Stimulated activated CD8-positive, alpha-beta memory T cell treated with anti-CD3 and anti-CD28 coated beads, Interleukin-4, amount 100 ng/mL, for 24 hours (primary cell): ENCODE results near the gene APP.

Experiments used
- DNase-seq: peaks from one replicate; pipeline ENCODE4 v3.0.0-alpha.2; 2020; ENCODE audit warnings: low read depth

APP gene

DNA sequence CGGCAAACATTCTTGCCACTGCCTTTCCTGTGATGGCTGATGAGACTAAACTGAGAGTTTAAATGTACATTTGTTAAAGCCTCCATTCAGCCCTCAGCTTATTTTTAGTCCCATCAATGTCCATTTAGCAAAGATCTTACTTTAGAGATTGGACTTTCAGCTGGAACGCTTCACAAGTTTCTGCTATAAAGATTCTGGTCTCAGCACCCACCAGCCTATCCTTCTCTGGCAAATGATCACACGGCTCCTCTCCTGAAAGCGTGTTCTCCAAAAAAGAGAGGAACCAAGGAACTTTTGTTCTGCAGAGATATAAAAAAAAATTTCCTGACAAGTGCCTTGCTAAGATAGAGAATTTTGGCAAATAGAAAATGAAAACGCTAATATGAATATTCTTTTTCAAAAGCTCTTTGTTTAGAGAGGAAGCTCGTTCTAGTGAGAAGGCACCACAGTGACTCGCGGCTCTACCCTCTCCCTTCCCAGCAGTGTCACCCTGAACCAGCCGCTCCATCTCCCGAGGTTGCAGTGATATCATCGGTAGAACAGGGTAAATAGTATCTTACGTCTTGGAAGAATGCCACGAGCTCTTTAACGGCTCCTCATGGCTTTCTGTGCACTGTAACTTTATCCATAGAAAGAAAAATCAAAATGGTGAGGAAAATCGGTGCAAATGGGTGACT lies 200.2 kb downstream of the APP start:
- no peak for DNase-seq

DNA sequence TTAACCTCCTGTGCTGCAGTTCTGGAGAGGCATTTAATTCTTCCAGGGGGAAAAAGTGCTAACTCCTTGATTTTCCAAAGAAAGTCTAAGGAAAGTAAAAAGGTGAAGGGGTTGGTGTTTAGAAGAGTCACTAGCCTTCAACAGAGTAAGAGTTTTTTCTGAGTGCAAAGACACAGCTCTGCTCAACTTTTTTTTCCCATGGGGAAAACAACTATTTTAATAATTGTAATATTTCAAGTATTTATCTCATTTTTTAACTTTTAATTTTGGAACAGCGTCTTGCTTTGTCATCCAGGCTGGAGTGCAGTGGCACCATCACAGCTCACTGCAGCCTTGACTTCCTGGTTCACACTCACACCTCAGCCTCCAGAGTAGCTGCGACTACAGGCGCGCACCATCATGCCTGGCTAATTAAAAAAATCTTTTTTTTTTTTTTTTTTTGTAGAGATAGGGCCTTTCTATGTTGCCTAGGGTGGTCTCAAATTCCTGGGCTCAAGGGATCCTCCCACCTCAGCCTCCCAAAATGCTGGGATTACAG lies 202.6 kb downstream of the APP start:
- DNase-seq, result no peak

DNA sequence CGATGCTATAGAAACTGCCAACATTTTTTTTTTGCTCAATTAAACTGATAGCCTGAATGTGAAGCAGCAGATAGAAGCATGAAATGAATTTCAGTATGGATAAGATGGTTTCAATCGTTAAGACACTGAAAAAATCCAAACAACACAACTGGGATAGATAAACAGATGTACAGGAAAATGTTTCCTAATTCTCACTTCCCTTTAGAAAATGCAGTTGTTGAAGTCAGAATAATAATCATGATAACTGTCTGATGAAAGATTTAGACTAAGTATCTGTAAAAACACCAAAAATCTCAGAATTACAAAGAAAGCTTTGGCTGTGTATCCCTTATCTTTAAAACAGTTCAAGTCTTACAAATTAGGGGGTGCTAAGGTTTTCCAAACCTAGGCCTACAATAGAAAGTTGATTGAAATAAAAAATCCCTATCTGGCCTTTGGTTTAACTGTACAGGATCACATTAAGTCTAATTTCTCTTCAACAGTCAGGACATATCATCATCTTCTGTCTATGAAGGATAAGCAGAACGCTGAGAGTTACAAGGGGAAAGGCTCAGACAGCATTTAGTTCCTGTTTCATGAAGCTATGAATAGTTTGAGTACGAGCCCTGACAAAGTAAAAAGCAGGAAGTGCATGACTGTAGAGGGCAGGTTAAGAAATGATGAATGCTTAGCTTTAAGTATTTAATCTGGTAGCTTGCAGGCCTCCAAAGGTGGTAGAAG lies 203.2 kb downstream of the APP start:
- no peak for DNase-seq

DNA sequence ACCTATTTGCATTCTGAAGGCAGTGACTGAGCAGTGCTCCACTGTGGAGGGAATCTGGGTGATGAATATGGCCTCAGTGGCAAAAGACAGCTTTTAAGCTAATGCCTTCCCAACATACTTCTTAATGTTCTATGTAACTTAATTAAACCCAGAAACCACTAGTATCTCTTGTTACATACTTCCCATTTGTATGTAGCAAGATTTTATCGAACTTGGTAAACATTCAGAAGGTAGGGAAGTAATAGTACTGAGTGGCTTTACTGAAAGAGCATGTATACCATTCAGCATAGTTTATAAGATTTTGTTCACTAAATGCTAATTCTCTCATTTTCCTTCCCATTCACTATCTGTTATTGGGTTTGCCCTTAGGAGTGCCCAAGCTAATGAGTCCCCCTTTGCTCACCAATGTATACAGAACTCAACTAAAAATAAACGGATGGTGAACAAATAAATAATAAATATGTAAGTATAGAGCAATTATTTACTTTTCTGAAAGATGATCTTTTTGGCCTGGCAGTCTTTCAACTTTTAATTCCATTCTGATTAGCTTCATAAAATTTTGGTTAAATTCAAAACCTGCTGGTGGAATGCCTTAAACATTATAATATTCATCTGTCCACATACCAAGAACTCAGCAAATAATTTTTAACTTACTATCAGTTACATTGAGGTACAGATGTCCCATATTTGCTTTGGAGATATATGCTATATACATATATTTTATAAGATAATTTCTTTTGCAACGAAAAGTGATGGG lies 204.4 kb downstream of the APP start:
- no peak for DNase-seq

DNA sequence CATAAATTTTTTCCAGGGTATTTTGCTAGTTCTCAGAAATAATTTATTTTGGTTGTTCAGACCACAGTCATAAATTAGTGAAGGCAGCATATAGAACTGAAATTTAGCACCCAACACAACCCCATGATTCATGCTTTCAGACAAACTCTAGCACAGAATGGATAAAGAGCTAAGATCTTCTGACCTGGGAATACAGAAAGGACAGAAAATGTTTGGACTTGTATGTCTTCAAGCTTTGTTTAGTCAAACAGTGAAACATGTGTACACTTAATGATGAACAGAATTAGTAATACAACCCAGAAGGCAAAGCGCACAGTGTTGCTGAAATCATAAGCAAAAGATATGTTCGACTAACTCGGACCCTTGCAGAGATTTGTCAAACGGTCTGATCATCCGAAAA lies 205.6 kb downstream of the APP start:
- DNase-seq, result no peak

- no peak for DNase-seq
These were observed 206.6 kb downstream of the APP start for GRCh38 chr21:25964015-25964414.

GRCh38 chr21:25963181-25963580 lies 207.4 kb downstream of the APP start:
- no peak for DNase-seq

DNA sequence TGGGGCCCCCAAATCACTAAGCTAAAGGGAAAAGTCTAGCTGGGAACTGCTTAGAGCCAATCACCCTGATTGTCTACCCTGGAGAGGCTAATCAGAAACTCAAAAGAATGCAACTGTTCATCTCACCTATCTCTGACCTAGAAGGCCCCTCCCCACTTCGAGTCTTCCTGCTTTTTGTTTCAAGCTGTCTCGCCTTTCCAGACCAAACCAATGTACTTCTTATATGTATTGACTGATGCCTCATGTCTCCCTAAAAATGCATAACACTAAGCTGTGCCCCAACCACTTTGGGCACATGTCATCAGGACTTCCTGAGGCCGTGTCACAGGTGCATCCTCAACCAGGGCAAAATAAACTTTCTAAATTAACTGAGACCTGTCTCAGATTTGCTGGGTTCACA lies 209.5 kb downstream of the APP start:
- DNase-seq, result no peak

GRCh38 chr21:25960402-25960801 lies 210.2 kb downstream of the APP start:
- no peak for DNase-seq

- no peak for DNase-seq
These were observed 210.8 kb downstream of the APP start for GRCh38 chr21:25959799-25960198.

DNA sequence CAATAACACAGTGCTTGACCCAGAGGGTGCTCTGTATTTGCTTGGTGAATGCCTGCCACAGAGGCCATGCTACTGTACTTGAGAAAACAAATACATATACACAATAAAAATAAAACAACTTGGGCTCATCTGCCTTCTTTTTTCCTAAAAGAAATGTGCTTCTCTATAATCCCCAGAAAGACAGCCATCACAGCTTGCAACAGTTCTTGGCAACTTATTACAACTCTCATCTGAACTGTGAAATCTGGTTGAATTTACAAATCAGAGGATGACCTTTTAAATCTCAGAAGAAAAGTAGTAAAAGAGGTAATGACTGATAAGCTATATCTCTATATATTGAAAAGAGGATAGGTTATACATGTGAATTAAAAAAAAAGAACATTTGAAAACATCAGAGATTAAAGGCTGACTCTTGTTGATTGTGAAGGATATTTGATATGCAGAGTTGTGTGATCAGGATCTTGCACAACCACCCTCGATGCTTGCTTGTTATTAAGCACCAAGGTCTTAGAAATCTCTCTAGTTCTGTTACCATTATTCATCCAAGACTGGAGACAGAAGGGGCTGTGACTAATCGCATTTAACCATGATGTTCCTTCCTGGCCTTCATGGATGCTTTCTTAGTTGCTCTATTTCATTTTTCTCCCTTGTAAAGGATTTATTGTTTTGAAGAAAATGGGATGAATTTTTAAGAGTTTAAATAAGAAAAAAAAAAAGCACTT lies 213.4 kb downstream of the APP start:
- no peak for DNase-seq

GRCh38 chr21:25955646-25956045 lies 214.9 kb downstream of the APP start:
- no peak for DNase-seq

GRCh38 chr21:25953659-25954058 lies 216.9 kb downstream of the APP start:
- DNase-seq, result no peak

DNA sequence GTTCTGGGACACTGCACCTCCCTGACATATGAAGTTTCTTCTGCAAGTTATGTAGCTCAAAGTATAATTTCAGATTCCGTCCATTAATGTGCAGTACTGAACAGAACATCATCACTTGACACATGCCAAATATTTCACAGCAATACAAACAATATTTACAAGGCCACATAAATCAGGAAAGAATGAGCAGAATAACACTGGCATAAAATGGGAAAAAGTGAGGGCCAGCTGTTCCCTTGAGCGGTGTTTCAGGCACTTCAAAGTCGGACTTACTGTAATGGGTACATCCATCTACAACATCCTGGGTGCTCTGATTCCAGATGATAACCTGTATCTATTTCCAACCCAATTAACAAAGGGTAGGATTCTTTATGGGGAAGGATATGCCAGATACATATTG lies 217.4 kb downstream of the APP start:
- no peak for DNase-seq

- no peak for DNase-seq
These were observed 218.3 kb downstream of the APP start for GRCh38 chr21:25952306-25952705.

GRCh38 chr21:25949701-25950100 lies 220.9 kb downstream of the APP start:
- DNase-seq, result no peak

GRCh38 chr21:25944672-25945213 lies 225.8 kb downstream of the APP start:
- DNase-seq, result no peak

DNA sequence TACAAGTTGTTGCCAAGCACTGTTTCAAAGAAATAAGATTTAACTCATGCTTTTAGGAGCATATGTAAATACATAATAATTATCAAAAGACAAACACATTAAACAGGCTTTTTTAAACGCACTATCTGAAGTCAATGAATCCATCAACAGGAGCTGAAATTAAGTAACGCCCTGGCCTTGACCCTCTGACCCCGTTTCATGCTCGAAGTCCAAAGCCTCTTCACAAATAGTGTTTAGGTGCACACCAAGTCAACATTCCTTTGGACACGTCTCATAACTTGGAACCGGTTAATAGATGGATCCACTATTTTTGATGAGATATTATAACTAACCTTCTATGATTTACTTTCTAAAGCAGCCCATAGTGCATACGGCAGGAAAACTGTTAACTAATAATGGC lies 226.5 kb downstream of the APP start:
- DNase-seq, result no peak

GRCh38 chr21:25942135-25942534 lies 228.4 kb downstream of the APP start:
- no peak for DNase-seq

GRCh38 chr21:25939396-25939761 lies 231.2 kb downstream of the APP start:
- DNase-seq, result no peak

GRCh38 chr21:25938658-25939395 lies 231.7 kb downstream of the APP start:
- DNase-seq, result no peak
